ENCODE data around the gene FBXO24. TPM values are rescaled to one million over a fixed set of nuclear protein-coding genes. Genes with fewer than 3 reads are reported as not detected.
"Not testable (repeated sequence)": the region's sequence is repeated elsewhere in the genome, so short reads cannot be mapped to it uniquely, and the experiment has no call there.

FBXO24 gene
- polyA plus RNA-seq (ENCODE audit: insufficient read length) = 1.0 TPM

- peak; percentile 99 for DNase-seq (ENCODE audit: low read depth)
Measured at GRCh38 chr7:100586266-100587025, at the start of gene FBXO24. TSS of gene FBXO24 (plus strand) at chr7:100586328. CDS start at chr7:100586626, 298 bp downstream.

GRCh38 chr7:100536695-100537094 lies 49.4 kb upstream of the FBXO24 start:
- DNase-seq (ENCODE audit: low read depth) = not testable (repeated sequence)

- DNase-seq (ENCODE audit: low read depth) = no peak
Measured at GRCh38 chr7:100538348-100538653, 47.8 kb upstream of the FBXO24 start.

- peak; percentile 94 for DNase-seq (ENCODE audit: low read depth)
Measured at GRCh38 chr7:100538654-100539435, 47.3 kb upstream of the FBXO24 start, which contains the start of gene AGFG2. TSS of gene AGFG2 (plus strand) at chr7:100539203. CDS start at chr7:100539347, 144 bp downstream.

GRCh38 chr7:100539436-100540006 lies 46.6 kb upstream of the FBXO24 start:
- no peak for DNase-seq (ENCODE audit: low read depth)

- no peak for DNase-seq (ENCODE audit: low read depth)
Measured at GRCh38 chr7:100540073-100540723, 45.9 kb upstream of the FBXO24 start.

- not testable (repeated sequence) for DNase-seq (ENCODE audit: low read depth)
Measured at GRCh38 chr7:100541309-100541708, 44.8 kb upstream of the FBXO24 start.

- DNase-seq (ENCODE audit: low read depth) = no peak
Measured at GRCh38 chr7:100543586-100543985, 42.5 kb upstream of the FBXO24 start.

- DNase-seq (ENCODE audit: low read depth) = no peak
Measured at GRCh38 chr7:100544386-100544785, 41.7 kb upstream of the FBXO24 start.

- DNase-seq (ENCODE audit: low read depth) = no peak
Measured at GRCh38 chr7:100544967-100545359, 41.2 kb upstream of the FBXO24 start.

GRCh38 chr7:100545360-100546128 lies 40.6 kb upstream of the FBXO24 start:
- DNase-seq (ENCODE audit: low read depth) = no peak

GRCh38 chr7:100546129-100546925 lies 39.8 kb upstream of the FBXO24 start:
- DNase-seq (ENCODE audit: low read depth) = no peak

- DNase-seq (ENCODE audit: low read depth) = no peak
Measured at GRCh38 chr7:100546926-100547800, 39.0 kb upstream of the FBXO24 start.

- DNase-seq (ENCODE audit: low read depth) = no peak
Measured at GRCh38 chr7:100547872-100548271, 38.3 kb upstream of the FBXO24 start.

- DNase-seq (ENCODE audit: low read depth) = not testable (repeated sequence)
Measured at GRCh38 chr7:100548446-100548845, 37.7 kb upstream of the FBXO24 start.

GRCh38 chr7:100552532-100552931 lies 33.6 kb upstream of the FBXO24 start:
- DNase-seq (ENCODE audit: low read depth) = no peak

- no peak for DNase-seq (ENCODE audit: low read depth)
Measured at GRCh38 chr7:100553032-100553431, 33.1 kb upstream of the FBXO24 start.

GRCh38 chr7:100555701-100556100 lies 30.4 kb upstream of the FBXO24 start:
- DNase-seq (ENCODE audit: low read depth) = no peak

- no peak for DNase-seq (ENCODE audit: low read depth)
Measured at GRCh38 chr7:100556541-100556940, 29.6 kb upstream of the FBXO24 start.
